Activated CD8-positive, alpha-beta memory T cell treated with anti-CD3 and anti-CD28 coated beads for 48 hours (primary cell): ENCODE results near the gene OR5AN1.
"Not testable (repeated sequence)": the region's sequence is repeated elsewhere in the genome, so short reads cannot be mapped to it uniquely, and the experiment has no call there.

Source experiments
- DNase-seq, 3 experiments: peaks; one replicate each; pipeline ENCODE4 v3.0.0-alpha.2; 2020; ENCODE audit warnings: low read depth in 2 of 3, low spot score in 2 of 3

Gene OR5AN1

GRCh38 chr11:59358595-59358994 lies at the start of gene OR5AN1:
Gene OR5AN1 (plus strand): TSS chr11:59358895. CDS start chr11:59364459, 5,564 bp downstream.
- DNase-seq: no peak

GRCh38 chr11:59335001-59335400 lies 23.7 kb upstream of the OR5AN1 start:
- DNase-seq: no peak

- DNase-seq: no peak
Measured at GRCh38 chr11:59336176-59336575, 22.5 kb upstream of the OR5AN1 start.

GRCh38 chr11:59336931-59337330 lies 21.8 kb upstream of the OR5AN1 start:
- no peak for DNase-seq

- DNase-seq: not testable (repeated sequence)
Measured at GRCh38 chr11:59349657-59350056, 9.0 kb upstream of the OR5AN1 start.

- DNase-seq: no peak
Measured at GRCh38 chr11:59355226-59355625, 3.5 kb upstream of the OR5AN1 start.

- DNase-seq: no peak
Measured at GRCh38 chr11:59356561-59356960, 2.1 kb upstream of the OR5AN1 start.

GRCh38 chr11:59358020-59358419 lies 675 bp upstream of the OR5AN1 start:
- no peak for DNase-seq

GRCh38 chr11:59365232-59366018 lies 6.7 kb downstream of the OR5AN1 start:
- DNase-seq: no peak

GRCh38 chr11:59368238-59369022 lies 9.7 kb downstream of the OR5AN1 start:
- no peak for DNase-seq

GRCh38 chr11:59372324-59372723 lies 13.6 kb downstream of the OR5AN1 start:
- DNase-seq: not testable (repeated sequence)

GRCh38 chr11:59380263-59381059 lies 21.8 kb downstream of the OR5AN1 start:
- no peak for DNase-seq

- DNase-seq: no peak
Measured at GRCh38 chr11:59394186-59394585, 35.5 kb downstream of the OR5AN1 start.

- DNase-seq: no peak
Measured at GRCh38 chr11:59400461-59401261, 42.0 kb downstream of the OR5AN1 start.

- DNase-seq: no peak
Measured at GRCh38 chr11:59401262-59401552, 42.5 kb downstream of the OR5AN1 start.

GRCh38 chr11:59403546-59403945 lies 44.9 kb downstream of the OR5AN1 start:
- no peak for DNase-seq

- no peak for DNase-seq
Measured at GRCh38 chr11:59413646-59414045, 55.0 kb downstream of the OR5AN1 start.

- no peak for DNase-seq
Measured at GRCh38 chr11:59415111-59415510, 56.4 kb downstream of the OR5AN1 start.

GRCh38 chr11:59416613-59417012 lies 57.9 kb downstream of the OR5AN1 start:
- DNase-seq: no peak

- DNase-seq: no peak
Measured at GRCh38 chr11:59417023-59417422, 58.3 kb downstream of the OR5AN1 start.

- DNase-seq: no peak
Measured at GRCh38 chr11:59418156-59418555, 59.5 kb downstream of the OR5AN1 start.
